H54 (cell line): ENCODE results near the gene HMOX2.

Experiments used
- DNase-seq: peaks from one replicate; pipeline ENCODE4 v3.0.0; 2011; ENCODE audit warnings: low spot score, mixed read lengths; ENCODE audit not compliant: insufficient read length
- FAIRE-seq: peaks from 3 replicates; lab custom pipeline; 2011; peaks lifted over from hg19 to GRCh38; lab: Jason Lieb, UNC
- POLR2A ChIP-seq: IDR thresholded peaks from 2 replicates; pipeline ENCODE4 v1.6.1; 2011; ENCODE audit warnings: low read depth, mild to moderate bottlenecking, low read length

Gene HMOX2

GRCh38 chr16:4515611-4516233 is 39.5 kb downstream of the HMOX2 start:
- no peak for TF ChIP-seq POLR2A
- DNase-seq (no peak), FAIRE-seq (no peak)

DNA sequence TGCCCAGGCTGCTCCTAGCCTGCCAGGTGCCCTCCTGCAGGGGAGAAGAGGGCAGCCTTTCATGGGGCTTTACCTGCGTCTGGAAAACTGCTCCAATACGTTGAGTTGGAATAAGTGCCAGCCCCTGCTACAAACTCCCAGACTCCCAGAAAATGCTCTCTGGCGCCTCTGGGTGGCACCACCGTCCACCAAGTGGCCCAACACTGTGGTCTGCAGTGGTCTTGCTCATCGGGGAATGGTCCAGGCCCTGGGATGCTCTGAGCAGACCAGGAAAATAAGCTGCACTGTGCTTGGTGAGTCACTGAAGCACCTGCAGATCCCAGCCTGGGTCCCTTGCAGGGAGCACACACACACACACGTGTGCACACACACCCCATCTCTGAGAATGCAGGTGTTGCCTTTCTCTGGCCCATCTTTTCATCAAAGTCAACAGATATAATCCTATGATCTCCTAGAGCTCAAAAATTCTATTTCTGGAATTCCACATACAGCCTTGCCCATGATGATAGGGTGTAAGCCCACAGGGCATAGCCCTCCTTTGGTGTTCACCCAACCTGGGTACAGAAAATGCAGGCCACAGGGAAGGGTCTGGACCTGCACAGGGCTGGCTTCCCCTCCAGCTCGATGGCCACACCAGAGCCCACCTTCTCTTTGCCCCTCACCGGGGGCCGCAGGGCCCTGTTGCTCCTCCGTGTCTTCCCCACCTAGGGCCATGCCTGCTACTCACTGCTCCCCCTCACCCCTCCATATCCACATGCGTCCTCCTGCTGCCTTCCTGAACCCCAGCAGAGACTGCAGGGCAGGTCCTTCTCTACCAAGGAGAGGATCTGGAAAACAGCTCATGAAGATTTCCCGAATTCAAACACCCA is 41.8 kb downstream of the HMOX2 start:
- FAIRE-seq (no peak), DNase-seq (peak; percentile 31)
- no peak for TF ChIP-seq POLR2A

DNA sequence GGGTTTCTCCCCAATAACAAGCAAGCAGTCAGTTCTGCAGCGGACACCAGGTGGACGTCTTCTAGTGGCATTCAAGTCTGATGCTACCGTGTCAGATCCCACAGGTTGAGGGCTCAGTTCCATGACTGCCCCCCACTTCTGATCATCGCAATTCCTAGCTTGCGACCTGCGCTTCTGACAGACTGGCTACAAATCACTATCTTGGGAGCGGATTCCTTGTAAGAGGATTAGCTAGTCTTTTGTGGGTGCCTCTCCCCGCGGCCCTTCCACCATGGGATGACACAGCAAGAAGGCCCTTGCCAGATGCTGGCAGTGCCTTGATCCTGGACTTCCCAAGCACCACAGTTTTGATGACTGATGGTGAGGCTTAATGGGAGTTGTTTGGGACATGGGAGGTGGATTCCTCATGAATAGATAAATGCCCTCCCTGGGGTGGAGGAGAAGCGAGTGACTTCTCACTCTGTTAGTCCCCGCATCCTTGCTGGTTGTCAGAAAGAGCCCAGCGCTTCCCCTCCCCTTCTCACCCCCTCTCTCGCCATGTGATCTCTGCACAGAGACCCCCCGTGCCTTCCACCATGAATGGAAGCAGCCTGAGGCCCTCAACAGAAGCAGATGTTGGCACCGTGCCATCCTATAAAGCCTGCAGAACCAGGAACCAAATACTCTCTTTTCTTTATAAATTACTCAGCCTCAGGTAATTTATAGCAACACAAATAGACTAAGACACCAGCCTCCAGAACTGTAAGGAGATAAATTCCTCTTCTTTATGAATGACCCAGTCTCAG is 43.3 kb downstream of the HMOX2 start:
- no peak for DNase-seq

DNA sequence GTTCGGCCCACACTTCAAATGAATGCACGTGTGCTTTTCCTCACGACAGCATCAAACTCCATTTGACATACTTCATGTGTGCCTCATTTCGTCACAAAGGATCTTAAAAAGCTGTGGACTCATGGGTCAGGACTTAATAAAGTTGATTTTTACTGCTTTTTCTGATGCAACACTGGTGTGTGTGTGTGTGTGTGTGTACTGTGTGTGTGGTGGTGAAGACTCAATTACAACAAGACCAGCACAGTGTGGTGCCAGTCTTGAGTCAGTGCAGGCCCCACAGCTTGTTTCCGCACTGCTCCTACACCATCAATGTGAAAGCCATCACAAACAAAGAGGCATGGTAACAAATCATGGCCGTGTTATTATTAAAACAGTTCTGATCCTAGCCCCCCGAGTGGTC is 44.7 kb downstream of the HMOX2 start:
- FAIRE-seq: no peak
- TF ChIP-seq POLR2A: no peak
- no peak for DNase-seq

More for the DNA sequence above, 43.3 kb downstream of the HMOX2 start:
- TF ChIP-seq POLR2A: no peak
- FAIRE-seq: no peak

DNA sequence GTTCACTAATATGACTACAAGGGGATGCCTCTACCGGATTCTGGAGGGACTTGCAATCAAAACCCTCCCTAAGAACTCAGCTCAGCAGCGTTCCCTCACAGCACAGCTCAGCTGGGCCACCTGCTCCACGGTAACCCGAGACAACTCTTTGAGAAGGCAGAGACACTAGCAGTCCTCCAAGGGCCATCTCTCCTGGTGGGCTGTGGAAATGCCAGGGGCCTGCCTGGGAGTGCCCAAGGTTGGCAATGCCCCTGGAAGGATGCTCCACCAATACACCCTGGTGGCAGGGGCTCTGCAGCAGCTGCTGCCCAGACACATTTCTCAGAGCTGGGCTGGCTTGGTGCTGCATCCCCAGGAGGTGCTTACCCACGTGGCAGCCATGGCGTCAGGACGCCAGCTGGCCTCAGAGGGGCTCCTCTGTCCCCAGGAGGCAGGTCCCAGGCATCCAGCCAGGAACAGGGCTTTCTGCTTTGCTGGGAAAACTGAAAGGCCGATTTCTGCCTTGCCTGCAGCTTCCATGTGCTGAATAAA is 45.9 kb downstream of the HMOX2 start:
- FAIRE-seq (no peak), DNase-seq (no peak)

GRCh38 chr16:4523686-4524085 is 47.5 kb downstream of the HMOX2 start:
- no peak for DNase-seq
- no peak for FAIRE-seq
- no peak for TF ChIP-seq POLR2A

More for the DNA sequence above, 45.9 kb downstream of the HMOX2 start:
- no peak for TF ChIP-seq POLR2A

DNA sequence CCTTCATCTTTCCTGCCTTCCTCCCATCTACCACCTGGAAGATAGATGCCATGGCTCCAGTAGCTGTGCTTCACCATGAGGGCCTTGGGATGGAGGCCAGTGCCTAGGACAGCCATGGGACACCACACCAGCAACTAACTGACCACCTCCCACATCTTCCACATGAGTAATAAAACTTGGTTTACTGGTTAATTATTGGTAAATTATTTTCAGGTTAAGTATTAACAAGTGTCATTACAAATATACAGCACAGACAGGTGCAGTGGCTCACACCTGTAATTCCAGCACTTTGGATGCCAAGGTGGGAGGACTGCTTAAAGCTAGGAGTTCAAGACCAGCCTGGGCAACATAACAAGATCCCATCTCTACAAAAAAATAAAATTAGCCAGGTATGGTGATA is 48.4 kb downstream of the HMOX2 start:
- no peak for FAIRE-seq
- no peak for TF ChIP-seq POLR2A
- DNase-seq: no peak

- FAIRE-seq (no peak), DNase-seq (no peak)
- no peak for TF ChIP-seq POLR2A
These were observed 48.9 kb downstream of the HMOX2 start for GRCh38 chr16:4525069-4525468.

- TF ChIP-seq POLR2A: no peak
- FAIRE-seq (no peak), DNase-seq (no peak)
These were observed 49.6 kb downstream of the HMOX2 start for GRCh38 chr16:4525634-4526277.

GRCh38 chr16:4529085-4530060 is 53.2 kb downstream of the HMOX2 start:
- no peak for TF ChIP-seq POLR2A
- DNase-seq: peak; percentile 48
- FAIRE-seq: no peak

- no peak for FAIRE-seq
- no peak for DNase-seq
- no peak for TF ChIP-seq POLR2A
These were observed 55.6 kb downstream of the HMOX2 start for GRCh38 chr16:4531811-4532210.

DNA sequence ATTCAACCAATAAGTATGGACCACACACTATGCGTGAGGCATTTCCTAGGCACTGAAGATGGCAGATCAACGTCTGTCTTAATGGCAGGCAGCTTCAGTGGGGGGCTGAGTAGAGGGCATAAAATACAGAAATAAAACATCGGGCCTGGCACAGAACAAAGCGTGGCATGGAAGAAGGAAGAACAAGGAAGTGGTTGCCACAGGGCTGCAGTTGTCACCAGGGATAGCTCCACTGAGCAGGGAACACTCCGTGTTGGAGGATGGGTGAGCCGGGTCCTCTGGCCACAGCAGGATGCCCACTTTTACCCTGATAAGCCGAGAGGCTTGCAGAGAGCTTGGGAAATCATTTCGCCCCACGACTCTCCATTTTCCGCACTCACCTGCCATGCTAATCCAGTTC is 56.0 kb downstream of the HMOX2 start:
- FAIRE-seq (no peak), DNase-seq (no peak)
- TF ChIP-seq POLR2A: no peak

DNA sequence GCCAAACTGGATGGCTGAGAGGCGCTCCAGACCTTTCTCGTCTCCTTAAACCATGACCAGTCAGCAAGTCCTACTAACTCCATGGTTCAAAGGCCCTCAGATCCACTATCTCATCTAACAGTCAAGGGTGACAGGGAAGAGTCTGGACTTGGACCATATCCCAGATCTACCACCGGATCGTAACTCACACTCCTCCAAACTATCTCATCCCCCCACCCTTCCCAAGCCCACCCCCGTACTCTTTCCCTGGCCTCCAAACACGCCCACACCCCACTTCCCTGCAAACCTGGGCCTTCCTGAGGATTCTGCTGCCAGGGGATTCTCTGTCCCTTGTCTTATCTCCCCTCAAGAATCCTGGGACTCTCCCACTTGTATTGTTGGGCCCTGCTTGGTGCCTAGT is 57.3 kb downstream of the HMOX2 start:
- no peak for DNase-seq
- FAIRE-seq: no peak
- TF ChIP-seq POLR2A: no peak
